HG03378 (cell line): Measurements from ENCODE around the gene RCC2.

ENCODE experiments used
- ATAC-seq: cut with Tn5 transposase; IDR thresholded peaks from one replicate; pipeline ENCODE4 v1.9.1; 2021; ENCODE audit warnings: mild to moderate bottlenecking, moderate library complexity; ENCODE audit not compliant: unreplicated experiment

RCC2 gene

DNA sequence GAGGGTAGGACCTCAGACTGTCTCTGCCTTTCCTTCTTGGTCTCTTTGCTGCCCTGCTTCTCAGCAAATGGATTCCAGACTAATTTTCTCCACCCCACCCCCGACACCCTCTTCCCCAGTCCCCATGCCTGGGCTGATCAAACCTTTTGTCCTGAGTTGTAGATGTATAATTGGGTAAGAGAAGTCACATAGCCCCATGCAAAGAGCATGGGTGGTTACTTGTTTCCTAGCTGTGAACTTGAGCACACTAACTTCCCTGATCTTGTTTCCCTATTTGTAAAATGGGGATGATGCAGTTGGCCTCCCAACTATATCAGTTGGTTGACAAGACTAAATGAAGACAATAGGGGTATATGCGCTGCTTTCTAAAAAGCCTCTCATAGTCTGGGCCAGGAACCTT, 58.3 kb downstream of the RCC2 start:
- no peak for ATAC-seq

DNA sequence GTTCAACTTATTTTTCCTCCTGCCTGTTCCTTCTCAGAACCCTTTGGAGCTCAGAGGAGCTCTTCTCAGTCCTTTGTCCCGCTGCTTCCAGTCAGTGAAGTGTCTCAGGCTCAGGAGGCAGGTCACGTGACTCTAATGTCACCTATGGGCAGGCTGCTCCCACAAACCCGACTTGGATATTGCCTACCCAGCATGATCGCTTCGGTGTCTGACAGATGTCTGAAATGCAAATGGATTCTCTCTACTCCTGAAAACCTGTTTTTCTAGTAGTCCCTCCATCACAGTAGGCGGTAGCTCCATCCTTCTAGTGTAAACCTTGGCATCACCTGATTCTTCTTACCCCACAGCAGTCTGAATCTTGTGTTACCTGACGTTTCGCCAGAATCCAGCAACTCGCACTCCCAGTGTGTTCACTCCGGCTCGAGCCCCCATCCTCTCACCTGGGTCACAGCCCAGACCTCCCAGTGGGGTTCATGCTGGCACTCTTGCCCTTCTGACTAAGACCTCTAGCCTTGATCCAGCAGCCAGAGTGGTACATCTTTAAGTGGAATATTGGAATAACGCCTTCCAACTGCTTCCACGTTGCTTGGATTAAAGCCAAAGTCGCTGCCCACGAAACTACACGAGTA, 62.0 kb downstream of the RCC2 start:
- no peak for ATAC-seq

DNA sequence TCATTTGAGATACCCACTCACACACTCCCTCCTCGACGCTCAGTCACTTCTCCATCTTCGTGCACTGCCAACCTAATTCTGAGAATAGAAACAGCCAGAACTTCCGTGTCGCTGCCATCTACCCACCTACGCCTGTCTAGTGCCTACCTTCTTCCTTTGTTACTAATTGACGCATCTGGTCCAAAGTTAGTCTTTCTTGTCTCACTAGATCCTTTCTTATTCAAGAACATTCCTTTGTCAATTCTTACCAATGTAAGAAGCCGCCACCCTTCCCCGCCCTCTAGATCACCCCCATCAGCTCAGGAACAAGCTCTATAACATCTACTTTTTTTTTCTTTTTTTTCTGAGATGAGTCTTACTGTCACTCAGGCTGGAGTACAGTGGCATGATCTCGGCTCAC, 63.8 kb downstream of the RCC2 start:
- ATAC-seq, result no peak

DNA sequence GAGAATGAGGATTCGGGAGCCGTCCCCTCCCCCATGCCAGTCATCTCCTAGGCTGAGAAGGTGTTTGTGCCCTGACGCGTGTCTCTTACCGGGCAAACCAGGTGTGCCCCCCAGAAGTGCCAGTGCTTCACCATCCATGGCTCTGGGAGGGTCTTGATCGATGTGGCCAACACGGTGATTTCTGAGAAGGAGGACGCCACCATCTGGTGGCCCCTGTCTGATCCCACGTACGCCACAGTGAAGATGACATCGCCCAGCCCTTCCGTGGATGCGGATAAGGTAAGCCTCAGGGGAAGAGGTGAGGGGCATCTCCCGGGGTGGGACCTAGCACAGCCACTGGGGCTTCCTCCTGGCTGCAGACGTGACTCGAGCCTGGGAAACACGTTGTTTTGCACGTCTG, 66.5 kb downstream of the RCC2 start:
- ATAC-seq, result no peak

DNA sequence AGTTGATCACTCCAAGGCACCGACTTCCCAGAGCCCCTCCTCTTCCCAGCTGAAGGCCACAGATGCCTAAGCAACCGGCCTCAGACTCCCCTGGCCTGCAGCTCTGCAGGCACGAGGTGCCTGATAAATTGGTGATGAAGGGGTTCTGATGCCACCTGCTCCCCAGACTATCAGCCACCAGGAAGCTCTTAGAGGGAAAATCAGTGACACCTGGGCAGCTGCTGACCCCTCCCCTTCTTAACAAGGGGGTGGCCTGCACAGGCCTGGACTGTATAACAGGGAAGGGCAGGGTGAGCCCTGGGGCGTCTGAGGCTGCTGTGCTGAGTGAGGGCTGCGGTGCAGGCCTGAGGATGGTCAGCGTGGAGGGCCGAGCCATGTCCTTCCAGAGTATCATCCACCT, 67.6 kb downstream of the RCC2 start, which contains the start of gene PADI6:
Gene PADI6, plus strand, starts transcription at position 301 of the 400 bp plus-strand sequence. Its CDS starts 50 bp downstream, at position 351.
- ATAC-seq, result no peak

DNA sequence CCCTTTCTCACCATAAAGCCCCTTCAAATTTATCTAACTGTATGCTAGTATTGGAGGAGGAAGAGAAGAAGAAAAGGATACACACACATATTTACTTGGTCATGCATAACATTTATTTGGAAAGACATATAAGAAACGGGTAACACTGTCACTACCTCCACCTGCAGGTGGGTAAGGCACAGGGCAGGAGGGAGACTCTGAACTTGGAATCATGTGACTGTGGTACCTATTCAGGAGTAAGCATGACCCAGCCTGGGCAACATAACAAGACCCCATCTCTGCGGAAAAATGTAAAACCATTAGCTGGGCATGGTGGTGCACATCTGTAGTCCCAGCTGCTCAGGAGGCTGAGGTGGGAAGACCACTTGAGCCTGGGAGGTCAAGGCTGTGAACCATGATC, 68.9 kb downstream of the RCC2 start:
- ATAC-seq, result no peak

DNA sequence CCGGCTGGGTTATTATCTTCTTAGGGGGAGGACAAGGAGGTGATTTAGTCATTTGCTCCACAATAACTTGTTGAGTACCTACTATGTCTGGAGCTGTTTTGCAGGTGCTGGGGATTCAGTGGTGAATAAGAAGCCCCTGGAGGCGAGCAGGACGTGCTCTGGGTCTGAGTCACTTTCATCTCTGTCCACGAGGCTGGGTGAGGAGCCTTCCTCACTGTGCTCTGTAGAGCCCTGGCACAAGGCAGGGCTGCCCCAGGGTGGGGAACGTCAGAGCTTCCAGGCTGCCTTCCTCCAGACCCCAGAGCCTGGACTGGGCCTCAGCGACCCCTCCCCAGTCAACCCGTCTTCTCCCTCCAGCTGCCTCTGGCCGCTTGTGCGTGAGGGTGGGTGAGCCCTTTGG, 70.0 kb downstream of the RCC2 start:
- no peak for ATAC-seq

DNA sequence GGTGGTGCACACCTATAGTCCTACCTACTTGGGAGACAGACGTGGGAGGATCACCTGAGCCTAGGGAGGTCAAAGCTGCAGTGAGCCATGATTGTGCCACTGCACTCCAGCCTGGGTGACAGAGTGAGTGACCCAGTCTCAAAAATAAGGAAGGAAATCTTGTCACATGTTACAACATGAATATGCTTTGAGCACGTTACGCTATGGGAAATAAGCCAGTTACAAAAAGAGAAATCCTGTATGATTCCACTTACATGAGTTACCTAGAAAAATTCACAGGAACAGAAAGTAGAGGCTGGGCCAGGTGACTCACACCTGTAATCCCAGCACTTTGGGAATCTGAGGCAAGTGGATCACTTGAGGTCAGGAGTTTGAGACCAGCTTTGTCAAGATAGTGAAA, 74.2 kb downstream of the RCC2 start:
- ATAC-seq, result no peak

DNA sequence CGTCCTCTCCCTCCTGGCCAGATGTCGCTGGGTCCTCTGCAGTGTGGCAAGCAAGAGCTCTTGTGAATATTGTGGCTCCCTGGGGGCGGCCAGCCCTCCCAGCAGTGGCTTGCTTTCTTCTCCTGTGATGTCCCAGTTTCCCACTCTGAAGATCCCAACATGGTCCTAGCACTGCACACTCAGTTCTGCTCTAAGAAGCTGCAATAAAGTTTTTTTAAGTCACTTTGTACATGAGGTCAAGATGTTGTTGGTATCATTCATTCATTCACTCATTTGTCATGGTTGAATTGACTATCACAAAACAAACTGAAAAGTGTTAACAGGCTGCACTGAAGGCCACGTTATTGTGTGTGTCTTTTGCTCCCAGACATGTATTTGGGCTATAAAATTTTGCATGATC, 75.7 kb downstream of the RCC2 start:
- no peak for ATAC-seq

DNA sequence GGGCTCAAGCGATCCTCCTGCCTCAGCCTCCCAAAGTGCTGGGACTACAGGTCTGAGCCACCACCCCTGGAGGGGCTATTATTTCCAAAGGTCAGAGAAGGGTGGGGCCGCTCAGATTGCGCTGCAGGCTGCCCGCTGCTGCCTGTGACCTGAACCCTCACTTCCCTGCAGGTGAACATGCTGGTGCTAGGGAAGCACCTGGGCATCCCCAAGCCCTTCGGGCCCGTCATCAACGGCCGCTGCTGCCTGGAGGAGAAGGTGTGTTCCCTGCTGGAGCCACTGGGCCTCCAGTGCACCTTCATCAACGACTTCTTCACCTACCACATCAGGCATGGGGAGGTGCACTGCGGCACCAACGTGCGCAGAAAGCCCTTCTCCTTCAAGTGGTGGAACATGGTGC, 76.1 kb downstream of the RCC2 start:
- no peak for ATAC-seq

DNA sequence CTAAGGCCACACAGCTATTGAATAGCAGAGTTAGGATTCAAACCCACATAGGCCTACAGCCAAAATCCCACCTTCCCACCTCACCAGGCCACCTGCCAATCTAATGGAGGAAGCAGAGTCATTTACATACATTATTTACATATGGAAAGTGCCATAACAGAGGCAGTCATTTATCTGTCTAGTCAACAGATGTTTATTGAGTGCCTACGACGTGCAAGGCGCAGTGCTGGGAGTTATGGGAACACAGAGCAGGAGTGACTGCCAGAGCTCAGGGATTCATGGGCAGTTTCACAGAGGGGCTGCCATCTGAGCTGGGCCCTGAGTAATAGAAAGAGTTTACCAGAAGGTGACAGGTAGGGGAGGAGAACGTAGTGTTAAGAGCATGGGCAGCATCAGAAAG, 77.8 kb downstream of the RCC2 start:
- ATAC-seq, result no peak

DNA sequence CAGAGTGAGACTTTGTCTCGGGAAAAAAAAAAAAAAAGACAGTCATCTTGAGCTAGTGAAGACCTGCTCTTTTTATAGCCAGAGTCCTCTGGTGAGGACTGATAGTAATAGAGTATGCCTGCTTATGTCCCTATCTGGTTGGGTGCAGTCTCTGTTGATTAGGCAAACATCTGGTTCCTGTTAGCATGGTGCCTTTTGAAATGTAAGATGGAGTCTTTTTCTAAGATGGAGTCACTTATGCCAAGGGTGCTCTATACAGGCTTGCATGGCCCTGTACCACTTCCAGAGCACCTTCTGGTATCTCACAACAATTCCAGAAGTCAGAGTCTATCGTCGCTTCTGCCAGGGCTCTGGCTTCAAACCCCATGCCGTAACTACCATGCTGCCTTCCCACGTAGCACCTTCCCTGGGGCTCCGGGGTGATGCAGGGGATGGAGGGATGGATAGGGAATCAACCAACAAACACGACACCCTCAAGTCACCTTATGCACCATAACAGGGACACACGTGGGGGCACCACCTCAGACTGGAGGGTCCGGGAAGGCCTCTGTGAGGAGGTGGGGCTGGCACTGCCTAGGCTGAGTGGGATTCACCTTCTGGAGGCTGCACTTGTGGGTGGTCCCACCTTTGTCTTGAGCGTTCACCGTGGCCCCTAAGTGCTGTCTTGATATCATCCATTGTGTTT, 79.1 kb downstream of the RCC2 start:
- ATAC-seq, result no peak

DNA sequence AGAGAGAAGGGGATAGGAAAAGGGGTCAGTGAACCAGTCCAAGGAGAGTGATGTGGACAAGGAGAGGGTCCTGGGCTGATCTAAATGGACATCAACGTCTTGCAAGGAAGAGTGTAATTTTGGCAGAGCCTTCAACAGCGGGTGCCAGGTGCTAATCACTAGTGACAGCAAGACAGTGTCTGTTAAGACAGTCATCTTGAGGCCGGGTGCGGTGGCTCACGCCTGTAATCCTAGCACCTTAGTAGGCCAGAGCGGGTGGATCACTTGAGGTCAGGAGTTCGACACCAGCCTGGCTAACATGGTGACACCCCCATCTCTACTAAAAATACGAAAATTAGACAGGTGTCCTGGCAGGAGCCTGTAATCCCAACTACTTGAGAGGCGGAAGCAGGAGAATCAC, 79.7 kb downstream of the RCC2 start:
- ATAC-seq, result no peak

DNA sequence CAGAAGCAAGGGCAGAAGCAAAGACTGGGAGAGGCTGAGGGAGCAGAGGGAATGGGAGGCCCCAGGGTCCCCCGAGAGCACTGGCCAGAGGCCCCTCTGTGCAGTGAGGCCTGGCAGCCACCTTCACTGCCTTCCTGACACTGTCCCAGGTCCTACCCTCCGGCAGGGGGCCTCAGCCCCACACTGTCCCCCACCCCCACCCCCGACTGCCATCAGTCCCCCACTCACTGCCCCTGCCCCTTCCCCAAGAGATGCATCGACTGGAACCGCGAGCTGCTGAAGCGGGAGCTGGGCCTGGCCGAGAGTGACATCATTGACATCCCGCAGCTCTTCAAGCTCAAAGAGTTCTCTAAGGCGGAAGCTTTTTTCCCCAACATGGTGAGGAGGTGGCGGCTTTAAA, 80.4 kb downstream of the RCC2 start:
- ATAC-seq, result no peak

DNA sequence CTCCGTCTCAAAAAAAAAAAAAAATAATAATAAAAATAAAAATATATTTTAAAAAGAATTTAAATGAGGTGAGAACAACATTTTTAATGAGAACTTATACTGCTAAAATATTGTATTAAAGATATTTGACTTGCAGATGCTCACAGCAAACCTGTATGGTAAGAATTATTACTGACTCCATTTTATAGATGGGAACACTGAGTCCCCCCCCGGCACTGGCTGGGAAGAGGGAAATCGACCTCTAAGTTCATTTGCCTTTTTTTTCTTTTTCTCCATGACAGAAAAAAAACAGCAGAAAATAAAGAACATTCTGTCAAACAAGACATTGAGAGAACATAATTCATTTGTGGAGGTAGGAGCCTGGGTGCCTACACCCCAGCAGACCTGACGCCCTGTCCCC, 80.9 kb downstream of the RCC2 start:
- no peak for ATAC-seq
